Adipose tissue (tissue), 3 donors: Measurements from ENCODE around the gene FBL. TPM values are rescaled to one million over a fixed set of nuclear protein-coding genes. Genes with fewer than 3 reads are reported as not detected.

ENCODE experiments used
- H3K27ac ChIP-seq: one replicate; pipeline ENCODE4 v1.5.1; 2013; ENCODE audit warnings: low read depth, low read length
- WGBS, 3 donors: extraction: QIAGEN DNeasy Blood & Tissue Kit; methylation state at CpG; one replicate each; pipeline ENCODE4 v1.1.7; 2013; 5-methylcytosine and 5-hydroxymethylcytosine counted together
- polyA plus RNA-seq, 3 donors: library from polyadenylated mRNA; stranded (reverse); fragments of 200-250 nt; gene quantifications; one replicate each; pipeline ENCODE4 v1.2.3, GENCODE V29; 2013
- donor health status: healthy with polysubstance abuse.
- donor health status: Bipolar disorder and iron deficiency.
- donor health status: healthy.

The FBL gene
- polyA plus RNA-seq, 3 donors, result 197 to 340 (median 229) TPM

- no peak overlapping the region for H3K27ac ChIP-seq
- 74 to 91% (median 89%) methylated on average over 6 of the region's 6 CpGs for WGBS, 3 donors
Observed at GRCh38 chr19:39847525-39847924, 1.3 kb upstream of the FBL start.

- no peak overlapping the region for H3K27ac ChIP-seq
- 46 to 49% (median 49%) methylated on average over 12 of the region's 12 CpGs for WGBS, 3 donors
Observed at GRCh38 chr19:39846678-39847486, 703 bp upstream of the FBL start.

- no peak overlapping the region for H3K27ac ChIP-seq
Observed at GRCh38 chr19:39845584-39845932, 621 bp downstream of the FBL start.

GRCh38 chr19:39845172-39845571, 1.0 kb downstream of the FBL start:
- no peak overlapping the region for H3K27ac ChIP-seq
- 29 to 33% (median 32%) methylated on average over 5 of the region's 5 CpGs for WGBS, 3 donors

More at GRCh38 chr19:39845584-39845932, 621 bp downstream of the FBL start:
- WGBS, 3 donors, result 1 to 4% (median 2%) methylated on average over 17 of the region's 17 CpGs

GRCh38 chr19:39843919-39844793, 2.0 kb downstream of the FBL start:
- WGBS, 3 donors, result 59 to 61% (median 60%) methylated on average over 4 of the region's 4 CpGs

GRCh38 chr19:39842693-39843435, 3.3 kb downstream of the FBL start:
- WGBS, 3 donors, result 81 to 89% (median 87%) methylated on average over 7 of the region's 7 CpGs
- H3K27ac ChIP-seq, result no peak overlapping the region

More at GRCh38 chr19:39843919-39844793, 2.0 kb downstream of the FBL start:
- H3K27ac ChIP-seq, result no peak overlapping the region

- 88 to 97% (median 94%) methylated on average over 4 of the region's 4 CpGs for WGBS, 3 donors
- H3K27ac ChIP-seq, result no peak overlapping the region
Observed at GRCh38 chr19:39841041-39841440, 5.1 kb downstream of the FBL start.

- H3K27ac ChIP-seq, result no peak overlapping the region
- WGBS, 3 donors, result 85 to 94% (median 94%) methylated on average over 17 of the region's 17 CpGs
Observed at GRCh38 chr19:39840492-39840891, 5.7 kb downstream of the FBL start.

- 87% methylated on average over 13 of the region's 13 CpGs for WGBS, 3 donors
- no peak overlapping the region for H3K27ac ChIP-seq
Observed at GRCh38 chr19:39839678-39840327, 6.4 kb downstream of the FBL start.

GRCh38 chr19:39838569-39838968, 7.6 kb downstream of the FBL start:
- WGBS, 3 donors, result 84 to 95% (median 93%) methylated on average over 4 of the region's 4 CpGs
- H3K27ac ChIP-seq, result no peak overlapping the region

- WGBS, 3 donors, result 89 to 98% (median 96%) methylated on average over 3 of the region's 3 CpGs
Observed at GRCh38 chr19:39837978-39838377, 8.2 kb downstream of the FBL start.

GRCh38 chr19:39834287-39834841, 11.8 kb downstream of the FBL start:
- H3K27ac ChIP-seq, result no peak overlapping the region
- 35 to 47% (median 45%) methylated on average over 19 of the region's 19 CpGs for WGBS, 3 donors

More at GRCh38 chr19:39837978-39838377, 8.2 kb downstream of the FBL start:
- H3K27ac ChIP-seq, result no peak overlapping the region

GRCh38 chr19:39833464-39834286, 12.5 kb downstream of the FBL start, which contains the start of gene DYRK1B:
Gene DYRK1B (minus strand): TSS chr19:39834162. CDS start chr19:39831867, 2,295 bp downstream.
- WGBS, 3 donors, result 0% methylated on average over 52 to 58 of the region's 59 CpGs
- H3K27ac ChIP-seq, result no peak within 1 kb of the TSS

- WGBS, 3 donors, result 0 to 1% (median 0%) methylated on average over 21 to 24 of the region's 24 CpGs
- no peak overlapping the region for H3K27ac ChIP-seq
Observed at GRCh38 chr19:39833160-39833463, 13.1 kb downstream of the FBL start.

- WGBS, 3 donors, result 56 to 62% (median 62%) methylated on average over 5 of the region's 5 CpGs
- no peak overlapping the region for H3K27ac ChIP-seq
Observed at GRCh38 chr19:39832341-39833083, 13.7 kb downstream of the FBL start.

GRCh38 chr19:39831679-39832078, 14.5 kb downstream of the FBL start:
- WGBS, 3 donors, result 90 to 94% (median 90%) methylated on average over 16 of the region's 16 CpGs
- H3K27ac ChIP-seq, result no peak overlapping the region

- no peak overlapping the region for H3K27ac ChIP-seq
Observed at GRCh38 chr19:39830847-39831246, 15.3 kb downstream of the FBL start.
